WTC11 (cell line): Measurements from ENCODE around the gene ARHGDIG.

Experiments used
- CTCF ChIP-seq: fragments of 200-600 bp; IDR thresholded peaks from 2 replicates; pipeline ENCODE4 v1.8.0; 2022; ENCODE audit warnings: antibody characterized with exemption
- FOXJ3 ChIP-seq: sonication (generic); formaldehyde crosslinking; IDR thresholded peaks from 2 replicates; pipeline ENCODE4 v1.9.0; 2021; ENCODE audit warnings: missing genetic modification reagents, mild to moderate bottlenecking, borderline replicate concordance

DNA sequence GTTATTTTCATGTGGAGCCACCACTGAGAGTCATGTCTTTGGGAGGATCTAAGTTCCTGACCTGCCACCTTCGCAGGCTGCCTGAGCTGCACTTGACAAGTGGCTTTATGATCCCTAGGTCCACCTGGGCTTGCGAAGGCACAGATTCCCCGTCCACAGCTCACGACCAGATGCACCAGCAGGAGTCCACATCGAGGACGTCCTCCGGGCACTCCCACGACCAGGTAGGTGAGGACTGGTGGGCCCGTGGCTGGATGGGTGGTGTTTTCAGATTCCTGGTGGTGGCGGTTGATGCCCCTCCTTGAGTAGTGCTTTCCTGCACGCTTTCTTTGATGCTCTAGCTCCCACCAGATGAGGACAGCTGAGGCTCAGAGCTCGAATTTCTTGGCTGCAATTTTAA, 31.0 kb upstream of the ARHGDIG start:
- no peak for TF ChIP-seq CTCF
- TF ChIP-seq FOXJ3 (CRISPR knock-in tag), result no peak
